MCF 10A (cell line): ENCODE data around the gene SURF4. TPM values are rescaled to one million over a fixed set of nuclear protein-coding genes. Genes with fewer than 3 reads are reported as not detected.

ENCODE experiments used
- BruUV-seq: library from RNA; stranded (reverse); fragments of 400-500 nt; replicated peaks from 2 replicates; lab custom pipeline; 2021; lab: Mats Ljungman, UMichigan
- CTCF ChIA-PET: fragments of 300-600 bp; sonication (Branson Sonifier 250); formaldehyde crosslinking; extraction: SDS; loops from one replicate; lab custom pipeline; 2021; ENCODE audit warnings: antibody characterized with exemption, inconsistent platforms; lab: Yijun Ruan, JAX
- POLR2A ChIA-PET: fragments of 300-600, 350-650 bp; sonication (Branson Sonifier 250); formaldehyde crosslinking; extraction: SDS; loops from one replicate; lab custom pipeline; 2020; ENCODE audit warnings: antibody characterized with exemption, inconsistent platforms; lab: Yijun Ruan, JAX
- DNase-seq: peaks from one replicate; pipeline ENCODE4 v3.0.0-alpha.2; 2018; ENCODE audit not compliant: unreplicated experiment
- H3K27ac Mint-ChIP-seq: one replicate; pipeline ENCODE4 v1.8.0; 2022; ENCODE audit warnings: mild to moderate bottlenecking, low read depth, mixed read lengths; ENCODE audit not compliant: unreplicated experiment
- H3K27me3 Mint-ChIP-seq: one replicate; pipeline ENCODE4 v1.8.0; 2022; ENCODE audit warnings: mixed read lengths; ENCODE audit not compliant: insufficient read depth, unreplicated experiment
- H3K36me3 Mint-ChIP-seq: one replicate; pipeline ENCODE4 v1.8.0; 2022; ENCODE audit warnings: mild to moderate bottlenecking, moderate library complexity, mixed read lengths; ENCODE audit not compliant: insufficient read depth, unreplicated experiment
- H3K4me1 Mint-ChIP-seq: one replicate; pipeline ENCODE4 v1.8.0; 2022; ENCODE audit warnings: mixed read lengths; ENCODE audit not compliant: insufficient read depth, unreplicated experiment
- H3K4me3 Mint-ChIP-seq: one replicate; pipeline ENCODE4 v1.8.0; 2022; ENCODE audit warnings: mild to moderate bottlenecking, moderate library complexity, mixed read lengths; ENCODE audit not compliant: unreplicated experiment
- H3K9me3 Mint-ChIP-seq: one replicate; pipeline ENCODE4 v1.8.0; 2022; ENCODE audit warnings: mixed read lengths; ENCODE audit not compliant: unreplicated experiment
- intact Hi-C: fragments of 100-400 bp; cut with micrococcal nuclease; formaldehyde crosslinking; loops from 2 replicates; pipeline ENCODE4 v1.14.1; 2022
- total RNA-seq: library from RNA; stranded (reverse); gene quantifications from 2 replicates; pipeline ENCODE4 v1.2.3, GENCODE V29; 2022
- TF ChIP-seq, protein P1 (sequence below): fragments of 200-600 bp; IDR thresholded peaks from one replicate; pipeline ENCODE4 v1.8.0; 2022; ENCODE audit warnings: antibody characterized with exemption, mild to moderate bottlenecking; ENCODE audit not compliant: unreplicated experiment

Gene SURF4
- total RNA-seq, 1 experiment from 2014 or later = 198 TPM

DNA sequence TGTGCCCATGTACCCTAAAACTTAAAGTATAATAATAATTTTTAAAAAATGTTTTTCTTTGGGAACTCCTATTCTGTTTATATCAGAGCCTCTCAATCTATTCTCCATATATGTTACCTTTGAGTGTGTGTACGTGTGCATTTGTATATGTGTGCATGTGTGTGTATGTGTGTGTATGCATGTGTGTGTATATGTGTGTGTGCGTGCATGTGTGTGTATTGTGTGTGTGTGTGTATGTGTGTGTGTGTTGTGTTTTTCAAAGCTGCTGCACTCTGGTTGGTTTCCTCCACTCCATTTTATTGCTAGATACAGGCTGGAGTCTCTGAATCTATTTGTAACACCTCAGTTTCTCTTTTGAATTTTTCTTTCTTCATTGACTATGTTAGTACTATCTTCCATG is 59.9 kb downstream of the SURF4 start:
- H3K36me3 Mint-ChIP-seq = no peaks in the 10 kb centered on the region
- no peak overlapping the region for H3K27ac Mint-ChIP-seq
- no peaks in the 10 kb centered on the region for H3K4me1 Mint-ChIP-seq
- H3K27me3 Mint-ChIP-seq = peaks cover 26% of the 10 kb centered on the region
- BruUV-seq = no TSS peak
- no peaks in the 10 kb centered on the region for H3K9me3 Mint-ChIP-seq
- CTCF ChIA-PET = no interaction called here
- DNase-seq = no peak
- intact Hi-C loops = no loop called here
- no peak overlapping the region for H3K4me3 Mint-ChIP-seq
- TF ChIP-seq, protein P1, sequence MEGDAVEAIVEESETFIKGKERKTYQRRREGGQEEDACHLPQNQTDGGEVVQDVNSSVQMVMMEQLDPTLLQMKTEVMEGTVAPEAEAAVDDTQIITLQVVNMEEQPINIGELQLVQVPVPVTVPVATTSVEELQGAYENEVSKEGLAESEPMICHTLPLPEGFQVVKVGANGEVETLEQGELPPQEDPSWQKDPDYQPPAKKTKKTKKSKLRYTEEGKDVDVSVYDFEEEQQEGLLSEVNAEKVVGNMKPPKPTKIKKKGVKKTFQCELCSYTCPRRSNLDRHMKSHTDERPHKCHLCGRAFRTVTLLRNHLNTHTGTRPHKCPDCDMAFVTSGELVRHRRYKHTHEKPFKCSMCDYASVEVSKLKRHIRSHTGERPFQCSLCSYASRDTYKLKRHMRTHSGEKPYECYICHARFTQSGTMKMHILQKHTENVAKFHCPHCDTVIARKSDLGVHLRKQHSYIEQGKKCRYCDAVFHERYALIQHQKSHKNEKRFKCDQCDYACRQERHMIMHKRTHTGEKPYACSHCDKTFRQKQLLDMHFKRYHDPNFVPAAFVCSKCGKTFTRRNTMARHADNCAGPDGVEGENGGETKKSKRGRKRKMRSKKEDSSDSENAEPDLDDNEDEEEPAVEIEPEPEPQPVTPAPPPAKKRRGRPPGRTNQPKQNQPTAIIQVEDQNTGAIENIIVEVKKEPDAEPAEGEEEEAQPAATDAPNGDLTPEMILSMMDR = no peak
- POLR2A ChIA-PET = no interaction called here

Other genes starting within 250 kb of the SURF4 start
- not detected in 2 replicates for gene GBGT1, start 212.1 kb downstream of the SURF4 start, total RNA-seq
- gene OBP2B, start 166.8 kb downstream of the SURF4 start, total RNA-seq = not detected in 2 replicates
- not detected in 2 replicates for gene ABO, start 100.9 kb downstream of the SURF4 start, total RNA-seq
- gene SURF6, start 39.9 kb downstream of the SURF4 start, total RNA-seq = 30.2 and 40.5 TPM in 2 replicates
- 29.3 and 32.6 TPM in 2 replicates for gene MED22, start 27.9 kb downstream of the SURF4 start, total RNA-seq
- 2,129 and 2,395 TPM in 2 replicates for gene RPL7A, start 27.8 kb downstream of the SURF4 start, total RNA-seq
- gene SURF1, start 19.6 kb downstream of the SURF4 start, total RNA-seq = 30.8 and 31.2 TPM in 2 replicates
- 28.2 and 39.5 TPM in 2 replicates for gene SURF2, start 19.5 kb downstream of the SURF4 start, total RNA-seq
- 1.3 TPM in 2 replicates for gene STKLD1, start 306 bp upstream of the SURF4 start, total RNA-seq
- 26.0 and 38.1 TPM in 2 replicates for gene REXO4, start 42.0 kb upstream of the SURF4 start, total RNA-seq
- gene ADAMTS13, start 46.3 kb upstream of the SURF4 start, total RNA-seq = 4.1 and 6.1 TPM in 2 replicates
- gene CACFD1, start 83.9 kb upstream of the SURF4 start, total RNA-seq = 1.5 and 3.4 TPM in 2 replicates
- gene SLC2A6, start 103.0 kb upstream of the SURF4 start, total RNA-seq = 0.32 and 0.42 TPM in 2 replicates
- not detected in 2 replicates for gene MYMK, start 148.9 kb upstream of the SURF4 start, total RNA-seq
- gene ADAMTSL2, start 158.6 kb upstream of the SURF4 start, total RNA-seq = not detected in 2 replicates
- not detected in 2 replicates for gene FAM163B, start 233.3 kb upstream of the SURF4 start, total RNA-seq